Measurements from ENCODE around the gene LRRC41.
"Not testable (repeated sequence)": the region's sequence is repeated elsewhere in the genome, so short reads cannot be mapped to it uniquely, and the experiment has no call there.

The LRRC41 gene

GRCh38 chr1:46284597-46285564 is 18.5 kb downstream of the LRRC41 start:
- no peak for DNase-seq (ENCODE audit: low read depth)

- no peak for DNase-seq (ENCODE audit: low read depth)
Measured at GRCh38 chr1:46284058-46284457, 19.4 kb downstream of the LRRC41 start.

- DNase-seq (ENCODE audit: low read depth): no peak
Measured at GRCh38 chr1:46281021-46281420, 22.4 kb downstream of the LRRC41 start.

- DNase-seq (ENCODE audit: low read depth): no peak
Measured at GRCh38 chr1:46280092-46280491, 23.3 kb downstream of the LRRC41 start.

GRCh38 chr1:46278807-46279206 is 24.6 kb downstream of the LRRC41 start:
- no peak for DNase-seq (ENCODE audit: low read depth)

GRCh38 chr1:46277658-46278373 is 25.6 kb downstream of the LRRC41 start:
- no peak for DNase-seq (ENCODE audit: low read depth)

- no peak for DNase-seq (ENCODE audit: low read depth)
Measured at GRCh38 chr1:46275030-46275337, 28.4 kb downstream of the LRRC41 start.

- DNase-seq (ENCODE audit: low read depth): no peak
Measured at GRCh38 chr1:46274225-46275029, 29.0 kb downstream of the LRRC41 start.

GRCh38 chr1:46268578-46268977 is 34.8 kb downstream of the LRRC41 start:
- DNase-seq (ENCODE audit: low read depth): no peak

GRCh38 chr1:46263146-46263545 is 40.3 kb downstream of the LRRC41 start:
- no peak for DNase-seq (ENCODE audit: low read depth)

- no peak for DNase-seq (ENCODE audit: low read depth)
Measured at GRCh38 chr1:46262508-46262907, 40.9 kb downstream of the LRRC41 start.

- DNase-seq (ENCODE audit: low read depth): no peak
Measured at GRCh38 chr1:46256523-46256922, 46.9 kb downstream of the LRRC41 start.

GRCh38 chr1:46254668-46255067 is 48.7 kb downstream of the LRRC41 start:
- no peak for DNase-seq (ENCODE audit: low read depth)

GRCh38 chr1:46248122-46248920 is 55.1 kb downstream of the LRRC41 start:
- DNase-seq (ENCODE audit: low read depth): no peak

GRCh38 chr1:46247436-46248121 is 55.8 kb downstream of the LRRC41 start, which contains the start of gene RAD54L:
TSS of gene RAD54L (plus strand) at chr1:46247763. CDS start at chr1:46248406, 643 bp downstream.
- DNase-seq (ENCODE audit: low read depth): peak; percentile 96

- DNase-seq (ENCODE audit: low read depth): peak; percentile 50
Measured at GRCh38 chr1:46246548-46247435, 56.6 kb downstream of the LRRC41 start.

- not testable (repeated sequence) for DNase-seq (ENCODE audit: low read depth)
Measured at GRCh38 chr1:46246136-46246535, 57.3 kb downstream of the LRRC41 start.

- no peak for DNase-seq (ENCODE audit: low read depth)
Measured at GRCh38 chr1:46244656-46245371, 58.6 kb downstream of the LRRC41 start.

GRCh38 chr1:46243831-46244230 is 59.6 kb downstream of the LRRC41 start:
- DNase-seq (ENCODE audit: low read depth): not testable (repeated sequence)

Data from stimulated activated CD4-positive, alpha-beta T cell treated with anti-CD3 and anti-CD28 coated beads, Interleukin-2, amount 100 ng/mL, for 4 hours (primary cell).